GM19099 (cell line): ENCODE results near the gene LENEP.

Experiments
- POLR2A ChIP-seq: IDR thresholded peaks from 3 replicates; pipeline ENCODE4 v1.6.1; 2011; ENCODE audit warnings: low read depth; ENCODE audit not compliant: insufficient read length; ENCODE audit errors: extremely low read depth

Gene LENEP

GRCh38 chr1:155037043-155037442, 43.7 kb downstream of the LENEP start:
- no peak for TF ChIP-seq POLR2A

GRCh38 chr1:155037851-155038441, 44.6 kb downstream of the LENEP start:
- TF ChIP-seq POLR2A, result no peak

- no peak for TF ChIP-seq POLR2A
These were observed 45.4 kb downstream of the LENEP start for GRCh38 chr1:155038602-155039307.

DNA sequence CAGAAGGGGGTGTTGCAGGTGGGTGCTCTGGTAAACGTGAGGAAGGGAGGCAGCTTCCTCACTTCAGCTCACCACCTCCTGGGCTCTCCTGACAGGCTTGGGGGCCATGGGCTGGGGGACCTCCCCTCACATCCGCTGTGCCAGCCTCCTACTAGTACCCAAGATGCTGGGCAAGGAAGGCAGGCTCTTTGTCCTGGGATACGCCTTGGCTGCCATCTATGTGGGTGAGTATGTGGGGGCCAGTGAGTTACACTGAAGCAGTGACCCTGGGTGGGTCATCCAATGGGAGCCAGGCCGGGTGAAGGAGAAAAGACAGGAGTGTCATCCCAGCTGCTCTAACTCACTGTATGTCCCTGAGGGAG, 45.9 kb downstream of the LENEP start:
- TF ChIP-seq POLR2A, result no peak

GRCh38 chr1:155040358-155041093, 47.1 kb downstream of the LENEP start:
- no peak for TF ChIP-seq POLR2A

GRCh38 chr1:155042789-155043188, 49.4 kb downstream of the LENEP start:
- TF ChIP-seq POLR2A, result no peak

GRCh38 chr1:155043301-155043702, 49.9 kb downstream of the LENEP start:
- TF ChIP-seq POLR2A, result no peak

DNA sequence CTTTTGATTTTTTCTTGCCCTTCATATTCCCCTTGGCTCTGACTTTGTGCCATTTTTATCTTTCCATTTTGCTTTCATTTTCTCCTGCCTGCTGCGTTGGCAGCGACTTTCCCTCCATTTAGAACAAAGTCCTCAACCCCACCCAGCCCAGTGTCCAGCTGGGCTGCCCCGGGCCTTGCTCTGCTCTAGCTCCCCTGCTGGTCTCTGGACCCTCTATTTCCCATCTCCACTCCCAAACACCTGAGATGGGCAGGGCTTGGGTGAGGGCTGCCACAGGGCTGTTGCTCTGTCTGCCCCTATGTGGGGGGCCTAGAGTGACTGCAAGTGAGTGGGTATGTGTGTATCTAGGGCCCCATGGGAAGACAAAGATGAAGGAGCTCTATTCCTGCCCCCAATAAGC, 50.4 kb downstream of the LENEP start:
- TF ChIP-seq POLR2A, result no peak
